Mucosa of rectum (tissue), 2 donors: ENCODE results near the gene SPATA13.
"Not testable (repeated sequence)": the region's sequence is repeated elsewhere in the genome, so short reads cannot be mapped to it uniquely, and the experiment has no call there.

ENCODE experiments used
- H3K27ac ChIP-seq, 2 donors: one replicate each; pipeline ENCODE4 v1.7.0; 2013; ENCODE audit warnings: inconsistent platforms in 2 of 2, low read depth in 2 of 2, low read length in 2 of 2
- H3K27me3 ChIP-seq, 2 donors: one replicate each; pipeline ENCODE4 v1.7.0; 2013; ENCODE audit warnings: low read length in 2 of 2; ENCODE audit not compliant: control insufficient read depth in 2 of 2, insufficient read depth in 2 of 2
- H3K36me3 ChIP-seq, 2 donors: one replicate each; pipeline ENCODE4 v1.7.0; 2013; ENCODE audit warnings: low read length in 2 of 2; ENCODE audit not compliant: control insufficient read depth in 2 of 2, insufficient read depth in 2 of 2
- H3K4me1 ChIP-seq, 2 donors: one replicate each; pipeline ENCODE4 v1.7.0; 2013; ENCODE audit warnings: low read length in 2 of 2, mild to moderate bottlenecking in 1 of 2; ENCODE audit not compliant: control insufficient read depth in 2 of 2, insufficient read depth in 2 of 2
- H3K4me3 ChIP-seq, 2 donors: one replicate each; pipeline ENCODE4 v1.7.0; 2013; ENCODE audit warnings: low read length in 2 of 2
- H3K9ac ChIP-seq, 2 donors: one replicate each; pipeline ENCODE4 v1.7.0; 2013; ENCODE audit warnings: low read length in 2 of 2, low read depth in 1 of 2, mild to moderate bottlenecking in 1 of 2
- H3K9me3 ChIP-seq, 2 donors: one replicate each; pipeline ENCODE4 v1.7.0; 2013; ENCODE audit warnings: low read length in 2 of 2; ENCODE audit not compliant: control insufficient read depth in 2 of 2
- donor health status: healthy.
- donor health status: Normal muscosa, but diverticular disease.

The SPATA13 gene

DNA sequence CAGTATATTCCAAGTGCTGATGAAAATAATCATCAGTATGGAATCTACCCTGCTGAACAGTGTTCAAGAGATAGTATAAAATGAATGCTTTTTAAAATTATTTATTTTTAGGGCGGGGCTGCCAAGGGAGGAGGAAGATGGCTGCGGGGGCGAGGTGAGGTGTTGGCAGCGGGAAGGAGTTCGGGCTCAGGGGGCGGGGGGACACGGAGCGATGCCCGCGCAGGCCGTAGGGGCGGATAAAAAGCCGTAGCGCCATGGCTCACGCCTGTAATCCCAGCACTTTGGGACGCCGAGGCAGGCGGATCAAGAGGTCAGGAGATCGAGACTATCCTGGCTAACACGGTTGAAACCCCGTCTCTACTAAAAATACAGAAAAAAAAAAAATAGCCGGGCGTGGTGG is 167.1 kb downstream of the SPATA13 start:
- H3K4me1 ChIP-seq, H3K36me3 ChIP-seq, H3K27ac ChIP-seq, H3K27me3 ChIP-seq, H3K4me3 ChIP-seq, H3K9ac ChIP-seq, H3K9me3 ChIP-seq: not testable (repeated sequence)

DNA sequence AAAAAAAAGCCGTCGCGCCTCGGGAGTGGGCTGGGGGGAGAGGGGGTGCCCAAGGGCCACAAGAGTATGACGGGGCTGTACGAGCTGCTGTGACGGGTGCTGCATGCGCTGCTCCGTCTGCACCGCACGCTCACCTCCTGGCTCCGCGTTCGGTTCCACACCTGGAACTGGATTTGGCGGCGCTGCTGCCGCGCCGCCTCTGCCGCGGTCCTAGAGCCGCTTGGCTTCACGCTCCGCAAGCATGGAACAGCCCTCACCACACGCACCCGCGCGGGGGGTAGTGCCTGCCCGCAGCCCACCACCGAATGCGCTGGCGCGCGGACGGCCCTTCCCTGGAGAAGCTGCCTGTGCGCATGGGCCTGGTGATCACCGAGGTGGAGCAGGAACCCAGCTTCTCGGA is 167.6 kb downstream of the SPATA13 start:
- Histone ChIP-seq H3K27me3 (no peaks in the 10 kb centered on the region), H3K4me1 (peaks cover 1 to 7% of the 10 kb centered on the region in 2 donors), H3K9ac (no peak overlapping the region), H3K9me3 (no peaks in the 10 kb centered on the region), H3K4me3 (peak overlapping the region in 1 of 2 donors; percentile 37), H3K27ac (no peak overlapping the region), H3K36me3 (no peaks in the 10 kb centered on the region)

DNA sequence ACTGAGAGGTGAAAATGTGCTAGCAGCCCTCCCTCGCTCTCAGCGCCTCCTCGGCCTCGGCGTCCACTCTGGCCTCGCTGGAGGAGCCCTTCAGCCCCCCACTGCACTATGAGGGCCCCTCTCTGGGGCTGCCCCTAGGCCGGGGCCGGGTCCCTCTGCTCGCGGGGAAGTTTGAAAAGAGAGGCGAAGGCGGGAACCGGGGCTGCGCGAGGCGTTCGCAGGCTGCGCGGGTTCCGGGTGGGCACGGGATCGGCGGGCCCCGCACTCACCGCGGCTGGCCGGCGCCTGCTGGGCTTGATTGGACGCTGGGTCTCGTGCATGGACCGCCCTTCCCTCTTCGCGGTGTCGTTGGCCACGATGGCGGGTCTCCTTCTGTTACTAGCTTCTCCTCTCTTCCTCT is 178.2 kb downstream of the SPATA13 start:
- no peaks in the 10 kb centered on the region for H3K9me3 ChIP-seq
- no peak overlapping the region for H3K27ac ChIP-seq
- no peaks in the 10 kb centered on the region for H3K27me3 ChIP-seq
- no peak overlapping the region for H3K4me3 ChIP-seq
- no peaks in the 10 kb centered on the region for H3K4me1 ChIP-seq
- H3K36me3 ChIP-seq = no peaks in the 10 kb centered on the region
- no peak overlapping the region for H3K9ac ChIP-seq

DNA sequence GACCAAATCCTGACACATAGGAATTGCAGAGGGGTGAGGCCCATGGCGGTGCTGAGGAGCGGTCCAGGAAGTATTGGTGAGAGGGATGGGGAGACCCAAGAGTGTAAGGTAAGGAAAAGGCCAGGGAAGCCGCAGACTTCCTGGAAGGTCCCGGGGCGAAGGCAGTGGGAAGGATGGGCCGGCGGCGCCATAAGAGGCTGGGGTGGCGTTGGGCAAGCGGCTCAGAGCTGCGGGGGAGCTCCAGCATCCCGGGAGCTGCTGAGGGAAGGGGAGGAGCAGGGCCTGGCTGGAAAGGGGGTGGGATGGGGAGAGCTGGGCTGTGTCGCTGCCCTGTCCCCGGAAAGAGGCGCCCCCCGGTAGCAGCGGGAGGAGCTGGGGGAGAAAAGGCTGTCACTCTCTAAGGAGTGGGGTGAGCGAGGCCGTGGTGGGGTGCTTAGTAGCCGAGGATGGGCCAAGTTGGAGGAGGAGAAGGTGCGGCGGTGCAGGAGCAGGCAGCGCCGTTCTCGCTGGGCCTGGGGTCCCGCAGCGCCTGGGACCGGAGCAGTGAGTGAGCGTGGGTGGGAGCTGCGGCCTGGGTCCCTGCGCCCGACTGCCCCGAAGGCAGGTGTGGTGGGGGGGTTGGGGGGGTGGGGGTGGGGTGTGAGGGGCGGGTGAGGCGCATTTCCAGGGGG is 179.6 kb downstream of the SPATA13 start:
- no peak overlapping the region for H3K27ac ChIP-seq
- H3K36me3 ChIP-seq = no peaks in the 10 kb centered on the region
- no peaks in the 10 kb centered on the region for H3K4me1 ChIP-seq
- H3K9ac ChIP-seq = no peak overlapping the region
- H3K9me3 ChIP-seq = no peaks in the 10 kb centered on the region
- H3K4me3 ChIP-seq = no peak overlapping the region
- H3K27me3 ChIP-seq = no peaks in the 10 kb centered on the region

DNA sequence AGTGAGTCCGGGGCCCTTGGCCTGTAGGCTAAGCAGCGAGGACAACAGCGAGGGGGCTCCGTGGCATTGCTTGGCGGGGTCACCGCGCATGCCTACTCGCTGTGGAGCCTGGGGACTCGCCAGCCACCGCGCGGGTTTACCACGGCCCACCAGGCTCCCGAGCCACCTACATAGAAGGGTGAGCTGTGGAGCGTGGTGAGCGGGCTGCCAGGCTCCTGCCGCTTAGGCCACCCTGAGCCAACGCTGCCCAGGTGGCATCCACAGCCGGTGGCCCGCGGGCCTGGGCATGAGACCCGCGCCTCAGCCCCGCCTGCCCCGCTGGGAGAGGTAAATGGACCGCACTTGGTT is 180.1 kb downstream of the SPATA13 start:
- no peak overlapping the region for H3K9ac ChIP-seq
- no peaks in the 10 kb centered on the region for H3K9me3 ChIP-seq
- H3K27ac ChIP-seq = no peak overlapping the region
- no peaks in the 10 kb centered on the region for H3K36me3 ChIP-seq
- no peak overlapping the region for H3K4me3 ChIP-seq
- no peaks in the 10 kb centered on the region for H3K4me1 ChIP-seq
- no peaks in the 10 kb centered on the region for H3K27me3 ChIP-seq

DNA sequence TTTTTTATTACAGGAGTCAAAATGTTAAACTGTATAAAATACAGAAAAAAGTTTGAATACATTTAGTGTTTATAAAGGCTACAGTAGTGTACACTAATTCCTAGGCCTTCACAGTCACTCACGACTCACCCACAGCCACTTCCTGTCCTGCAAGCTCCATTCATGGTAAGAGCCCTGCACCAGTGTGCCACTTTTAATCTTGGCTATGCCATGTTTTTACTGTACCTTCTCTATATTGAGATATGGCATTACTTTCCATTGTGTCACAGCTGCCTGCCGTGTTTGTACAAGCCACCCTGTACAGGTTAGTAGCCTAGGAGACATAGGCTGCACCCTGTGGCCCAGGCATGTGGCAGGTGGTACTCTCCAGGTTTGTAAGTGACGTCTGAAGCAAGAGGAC is 180.9 kb downstream of the SPATA13 start:
- H3K27me3 ChIP-seq = no peaks in the 10 kb centered on the region
- no peak overlapping the region for H3K27ac ChIP-seq
- H3K9me3 ChIP-seq = no peaks in the 10 kb centered on the region
- H3K9ac ChIP-seq = no peak overlapping the region
- H3K4me3 ChIP-seq = no peak overlapping the region
- H3K36me3 ChIP-seq = no peaks in the 10 kb centered on the region
- H3K4me1 ChIP-seq = no peaks in the 10 kb centered on the region

DNA sequence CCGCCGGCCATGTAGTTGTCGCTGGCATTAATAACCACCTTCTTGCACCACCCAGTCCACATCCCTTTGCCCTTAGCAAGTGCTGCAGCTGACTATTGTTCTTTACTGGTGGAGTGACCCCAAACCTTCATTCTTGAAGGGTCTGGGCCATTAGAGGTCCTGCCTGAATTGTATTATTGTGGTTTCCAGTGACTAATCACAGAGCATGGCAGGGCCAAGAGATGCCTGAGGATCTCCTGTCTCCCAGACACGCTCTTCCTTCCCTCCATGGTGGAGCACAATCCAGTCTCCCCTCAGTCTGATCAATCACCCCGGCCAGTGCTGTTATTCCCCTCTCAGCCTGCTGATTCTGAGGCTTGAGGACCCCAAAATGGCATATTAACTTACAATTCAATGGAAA is 187.9 kb downstream of the SPATA13 start:
- peak overlapping the region; percentile 55 to 66 for H3K4me3 ChIP-seq
- no peaks in the 10 kb centered on the region for H3K9me3 ChIP-seq
- no peaks in the 10 kb centered on the region for H3K27me3 ChIP-seq
- peak overlapping the region; percentile 99 to 100 for H3K27ac ChIP-seq
- no peaks in the 10 kb centered on the region for H3K36me3 ChIP-seq
- H3K4me1 ChIP-seq = peaks cover 34 to 38% of the 10 kb centered on the region in 2 donors
- peak overlapping the region; percentile 74 to 86 for H3K9ac ChIP-seq

DNA sequence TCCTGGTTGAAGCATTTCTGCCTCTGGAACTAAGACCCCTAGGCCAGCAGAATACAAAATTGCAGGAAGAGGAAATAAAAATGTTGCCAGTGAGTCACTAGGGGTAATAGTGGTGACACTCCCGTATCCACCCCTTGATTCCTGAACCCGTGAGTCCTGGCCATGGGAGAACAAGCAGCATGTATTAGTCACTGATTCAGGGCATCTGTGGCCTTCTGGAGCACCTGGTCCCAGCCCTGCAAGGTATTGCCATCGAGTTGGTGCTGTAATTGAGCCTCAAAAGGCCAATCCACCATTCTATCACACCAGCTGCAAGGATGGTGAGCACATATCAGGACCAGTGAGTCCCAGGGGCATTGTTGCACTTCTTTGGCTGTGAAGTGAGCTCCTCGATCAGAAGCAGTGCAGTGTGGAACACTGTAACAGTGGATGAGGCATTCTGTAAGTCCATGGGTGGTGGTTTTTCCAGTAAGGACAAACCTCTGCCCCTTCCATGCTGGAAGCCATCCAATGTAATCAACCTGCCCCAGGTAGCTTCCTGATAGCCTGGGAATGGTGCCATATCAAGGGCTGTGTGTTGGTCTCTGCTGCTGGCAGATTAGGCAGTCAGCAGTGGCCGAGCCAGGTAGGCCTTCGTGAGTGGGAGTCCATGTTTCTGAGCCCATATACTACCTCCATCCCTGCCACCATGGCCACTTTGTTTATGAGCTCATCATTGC is 188.4 kb downstream of the SPATA13 start:
- H3K9me3 ChIP-seq = no peaks in the 10 kb centered on the region
- peak overlapping the region; percentile 55 to 66 for H3K4me3 ChIP-seq
- no peaks in the 10 kb centered on the region for H3K36me3 ChIP-seq
- no peaks in the 10 kb centered on the region for H3K27me3 ChIP-seq
- H3K27ac ChIP-seq = peak overlapping the region; percentile 99 to 100
- H3K4me1 ChIP-seq = peaks cover 34 to 38% of the 10 kb centered on the region in 2 donors
- H3K9ac ChIP-seq = peak overlapping the region; percentile 74 to 86

DNA sequence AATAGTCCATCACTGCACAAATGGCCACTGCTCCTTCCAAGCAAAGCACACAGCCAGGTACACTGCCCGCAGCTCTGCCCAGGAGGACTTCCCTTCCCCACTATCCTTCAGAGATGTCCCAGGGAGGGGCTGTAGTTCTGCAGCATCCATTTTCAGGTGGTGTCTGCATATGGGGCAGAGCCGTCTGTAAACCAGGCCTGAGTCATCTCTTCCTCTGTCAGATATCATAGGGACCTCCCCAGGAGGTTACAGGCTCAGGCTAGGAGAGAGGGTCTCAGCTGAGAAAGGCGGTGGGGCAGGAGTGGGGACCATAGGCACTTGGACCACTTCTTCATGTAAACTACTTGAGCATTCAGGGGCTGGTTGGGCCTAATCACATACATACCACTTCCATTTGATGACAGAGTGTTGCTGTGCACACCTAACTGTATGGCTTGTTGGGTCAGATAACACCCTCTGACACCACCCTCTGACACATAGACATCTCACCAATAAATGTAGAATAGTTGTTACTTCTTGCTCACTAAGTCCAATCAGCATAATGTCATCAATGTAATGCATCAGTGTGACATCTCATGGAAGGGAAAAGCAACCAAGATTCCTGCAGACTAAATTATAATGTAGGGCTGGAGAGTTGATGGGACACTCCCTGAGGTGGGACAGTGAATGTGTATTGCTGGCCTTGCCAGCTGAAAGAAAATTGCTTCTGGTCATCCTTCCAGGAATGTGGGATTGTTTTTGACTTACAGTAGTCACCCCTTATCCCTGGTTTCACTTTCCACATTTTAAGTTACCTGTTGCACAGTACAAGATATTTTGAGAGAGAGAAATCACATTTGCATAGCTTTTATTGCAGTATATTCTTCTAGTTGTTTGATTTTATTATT is 189.5 kb downstream of the SPATA13 start:
- Histone ChIP-seq H3K27ac (peak overlapping the region; percentile 99 to 100), H3K9ac (peak overlapping the region in 1 of 2 donors; percentile 86), H3K4me1 (peaks cover 34 to 38% of the 10 kb centered on the region in 2 donors), H3K4me3 (peak overlapping the region; percentile 13 to 55)
- not testable (repeated sequence) for H3K27me3 ChIP-seq, H3K36me3 ChIP-seq, H3K9me3 ChIP-seq

DNA sequence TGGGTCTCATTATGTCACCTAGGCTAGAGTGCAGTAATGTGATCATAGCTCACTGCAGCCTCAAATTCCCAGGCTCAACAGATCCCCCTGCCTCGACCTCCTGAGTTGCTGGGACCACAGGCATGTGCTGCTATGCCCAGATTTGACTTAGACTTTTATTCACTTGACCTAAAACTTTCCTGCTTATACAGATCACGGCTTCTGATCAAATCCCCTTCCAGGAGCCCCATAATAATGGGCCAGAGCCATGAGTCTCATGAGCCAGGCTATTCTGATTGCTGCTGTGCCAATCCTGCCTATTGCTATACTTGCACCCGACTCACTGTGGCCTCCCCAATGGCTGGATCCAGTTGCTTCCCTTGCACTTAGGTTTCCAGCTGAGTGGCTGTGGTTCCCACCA is 190.9 kb downstream of the SPATA13 start:
- Histone ChIP-seq H3K36me3 (no peaks in the 10 kb centered on the region), H3K9me3 (no peaks in the 10 kb centered on the region), H3K9ac (no peak overlapping the region), H3K4me1 (peaks cover 34 to 38% of the 10 kb centered on the region in 2 donors), H3K4me3 (no peak overlapping the region), H3K27me3 (no peaks in the 10 kb centered on the region), H3K27ac (peak overlapping the region; percentile 99 to 100)
